WTC11 (cell line): ENCODE results near the gene SMAP1. TPM values are rescaled to one million over a fixed set of nuclear protein-coding genes. Genes with fewer than 3 reads are reported as not detected.

ENCODE experiments used
- ATAC-seq: fragments of 200-7000 bp; cut with Tn5 transposase; 2 replicates; pipeline ENCODE4 v1.10.0; 2021; ENCODE audit warnings: mild to moderate bottlenecking, moderate library complexity
- CTCF ChIA-PET: fragments of 300-600 bp; sonication (Branson Sonifier 250); formaldehyde crosslinking; loops from one replicate; lab custom pipeline; 2021; ENCODE audit warnings: antibody characterized with exemption; lab: Charles Lee
- POLR2A ChIA-PET: fragments of 350-600 bp; sonication (Branson Sonifier 250); formaldehyde crosslinking; loops from one replicate; lab custom pipeline; 2021; ENCODE audit warnings: antibody characterized with exemption; lab: Charles Lee
- DNase-seq: peaks from one replicate; pipeline ENCODE4 v3.0.0; 2021; ENCODE audit warnings: low spot score
- H3K27ac Mint-ChIP-seq: 2 replicates; pipeline ENCODE4 v1.8.0; 2021; ENCODE audit warnings: mixed read lengths
- H3K27me3 Mint-ChIP-seq: 2 replicates; pipeline ENCODE4 v1.8.0; 2021; ENCODE audit warnings: low read depth, mild to moderate bottlenecking, moderate library complexity, mixed read lengths
- H3K36me3 Mint-ChIP-seq: 2 replicates; pipeline ENCODE4 v1.8.0; 2021; ENCODE audit warnings: mixed read lengths
- H3K4me1 Mint-ChIP-seq: 2 replicates; pipeline ENCODE4 v1.8.0; 2022; ENCODE audit warnings: mixed read lengths
- H3K4me3 Mint-ChIP-seq: 2 replicates; pipeline ENCODE4 v1.8.0; 2021; ENCODE audit warnings: mild to moderate bottlenecking, moderate library complexity, mixed read lengths
- H3K9me3 Mint-ChIP-seq: 2 replicates; pipeline ENCODE4 v1.8.0; 2021; ENCODE audit warnings: mixed read lengths
- ATF1 ChIP-seq: sonication (generic); formaldehyde crosslinking; IDR thresholded peaks from 2 replicates; pipeline ENCODE4 v1.8.1; 2023; ENCODE audit warnings: mild to moderate bottlenecking, moderate library complexity, missing genetic modification reagents
- CTCF ChIP-seq: fragments of 200-600 bp; IDR thresholded peaks from 2 replicates; pipeline ENCODE4 v1.8.0; 2022; ENCODE audit warnings: antibody characterized with exemption
- E2F5 ChIP-seq: sonication (generic); formaldehyde crosslinking; IDR thresholded peaks from 2 replicates; pipeline ENCODE4 v1.8.1; 2022; ENCODE audit warnings: mild to moderate bottlenecking, moderate library complexity, missing genetic modification reagents
- ELF4 ChIP-seq: sonication (generic); formaldehyde crosslinking; IDR thresholded peaks from 2 replicates; pipeline ENCODE4 v1.8.1; 2022; ENCODE audit warnings: low read depth, mild to moderate bottlenecking, moderate library complexity, missing genetic modification reagents
- EMX1 ChIP-seq: fragments of 250-450 bp; sonication (Bioruptor Pico); IDR thresholded peaks from 2 replicates; pipeline ENCODE4 v1.8.0; 2021; ENCODE audit warnings: mild to moderate bottlenecking
- FOXJ3 ChIP-seq: sonication (generic); formaldehyde crosslinking; IDR thresholded peaks from 2 replicates; pipeline ENCODE4 v1.9.0; 2021; ENCODE audit warnings: missing genetic modification reagents, mild to moderate bottlenecking, borderline replicate concordance
- FOXP1 ChIP-seq: sonication (generic); formaldehyde crosslinking; IDR thresholded peaks from 2 replicates; pipeline ENCODE4 v1.8.0; 2022; ENCODE audit warnings: missing genetic modification reagents, mild to moderate bottlenecking, moderate library complexity, borderline replicate concordance
- KAT7 ChIP-seq: sonication (generic); formaldehyde crosslinking; IDR thresholded peaks from 2 replicates; pipeline ENCODE4 v1.8.1; 2023; ENCODE audit warnings: missing genetic modification reagents, mild to moderate bottlenecking, borderline replicate concordance
- MXD4 ChIP-seq: fragments of 250-450 bp; sonication (Bioruptor Pico); IDR thresholded peaks from 2 replicates; pipeline ENCODE4 v1.8.0; 2021; ENCODE audit warnings: mild to moderate bottlenecking, moderate library complexity, borderline replicate concordance
- NFE2L1 ChIP-seq: sonication (generic); formaldehyde crosslinking; IDR thresholded peaks from 2 replicates; pipeline ENCODE4 v1.8.1; 2023; ENCODE audit warnings: missing genetic modification reagents
- PRRX2 ChIP-seq: fragments of 250-450 bp; sonication (Bioruptor Pico); IDR thresholded peaks from 2 replicates; pipeline ENCODE4 v1.8.0; 2021; ENCODE audit warnings: mild to moderate bottlenecking
- SP1 ChIP-seq: sonication (generic); formaldehyde crosslinking; conservative IDR thresholded peaks from 2 replicates; pipeline ENCODE4 v1.8.1; 2022; ENCODE audit warnings: missing genetic modification reagents
- ZNF219 ChIP-seq: sonication (generic); formaldehyde crosslinking; IDR thresholded peaks from 2 replicates; pipeline ENCODE4 v1.8.0; 2023; ENCODE audit warnings: missing genetic modification reagents, mild to moderate bottlenecking, borderline replicate concordance
- ZNF425 ChIP-seq: fragments of 250-450 bp; sonication (Bioruptor Pico); conservative IDR thresholded peaks from 2 replicates; pipeline ENCODE4 v1.9.0; 2021; ENCODE audit warnings: mild to moderate bottlenecking
- ZNF512 ChIP-seq: sonication (generic); formaldehyde crosslinking; IDR thresholded peaks from 2 replicates; pipeline ENCODE4 v1.8.1; 2022; ENCODE audit warnings: missing genetic modification reagents, borderline replicate concordance
- ZNF671 ChIP-seq: fragments of 250-450 bp; sonication (Bioruptor Pico); IDR thresholded peaks from 2 replicates; pipeline ENCODE4 v1.8.0; 2021; ENCODE audit warnings: mild to moderate bottlenecking
- total RNA-seq: library from RNA; stranded (reverse); gene quantifications from 3 replicates; pipeline ENCODE4 v1.2.3, GENCODE V29; 2021
- TF ChIP-seq, protein P1 (sequence below): sonication (generic); formaldehyde crosslinking; IDR thresholded peaks from 2 replicates; pipeline ENCODE4 v1.8.0; 2022; ENCODE audit warnings: missing genetic modification reagents

SMAP1 gene
- total RNA-seq, 1 experiment from 2014 or later, result 29.0 TPM

DNA sequence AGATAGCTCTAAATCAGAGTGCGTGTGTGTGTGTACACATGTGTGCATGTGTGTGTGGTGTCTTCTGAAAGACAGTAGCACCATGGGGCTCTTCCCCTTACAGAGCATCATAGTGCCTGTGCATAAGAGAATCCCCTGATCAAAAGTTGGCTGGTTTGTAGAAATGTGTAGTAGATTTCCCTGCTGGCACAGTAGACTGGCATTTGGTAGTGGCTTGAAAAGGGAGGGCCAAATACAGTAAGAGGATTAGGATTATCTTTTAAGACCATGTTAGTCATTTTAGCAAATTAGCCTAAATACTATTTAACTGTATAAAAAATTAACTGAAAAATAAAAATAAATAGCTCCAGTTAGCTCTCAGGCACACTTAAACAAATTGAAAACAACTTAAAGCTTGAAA lies 176.6 kb downstream of the SMAP1 start:
- Mint-ChIP-seq H3K36me3 (peaks cover 28% of the 10 kb centered on the region), H3K4me1 (peaks cover 11% of the 10 kb centered on the region), H3K4me3 (no peak overlapping the region)

DNA sequence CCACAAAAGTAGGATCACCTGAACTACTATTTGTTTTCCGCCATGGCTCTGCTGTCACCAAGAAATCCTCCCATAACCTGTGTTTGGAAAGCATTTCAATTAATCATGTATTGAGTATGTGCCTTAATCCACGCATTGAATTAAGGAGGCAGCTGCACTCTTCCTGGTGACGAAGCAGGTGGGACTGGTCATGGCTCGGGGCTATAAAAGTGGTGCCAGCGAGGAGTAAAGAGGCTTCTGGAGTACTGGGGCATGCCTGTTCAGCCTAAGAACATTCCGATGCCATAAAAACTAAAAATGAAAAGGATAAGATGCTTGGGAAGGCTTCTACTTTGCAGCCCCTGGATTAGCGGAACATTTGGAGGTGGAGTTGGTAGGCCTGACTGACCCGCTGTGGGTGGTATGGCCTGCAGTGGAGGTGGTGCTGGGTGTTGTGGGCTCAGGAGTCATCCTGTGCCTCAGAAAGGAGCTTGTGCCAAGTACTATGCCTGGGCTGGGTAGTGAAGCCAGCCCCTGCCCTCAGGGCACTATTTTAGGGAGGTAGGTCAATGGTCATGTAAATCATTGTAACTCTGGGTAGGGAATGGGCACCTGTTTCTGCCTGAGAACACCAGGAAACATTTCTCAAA lies 178.6 kb downstream of the SMAP1 start:
- H3K27ac Mint-ChIP-seq, result no peak overlapping the region
- POLR2A ChIA-PET, result no interaction called here

More for the DNA sequence above, 176.6 kb downstream of the SMAP1 start:
- CTCF ChIA-PET, result interaction anchor here (1.2 to 2.3 kb wide), 3 partner anchors 40 to 158 kb away, joined by 3 to 11 read pairs (median 8); partner anchors contain the start of gene B3GAT2
- DNase-seq, result no peak
- Mint-ChIP-seq H3K9me3 (peaks cover 25% of the 10 kb centered on the region), H3K27ac (no peak overlapping the region), H3K27me3 (peaks cover 5% of the 10 kb centered on the region; the same call in 1 of the 2 replicates)
- no peak for ATAC-seq
- TF ChIP-seq PRRX2, result no peak
- POLR2A ChIA-PET, result no interaction called here

DNA sequence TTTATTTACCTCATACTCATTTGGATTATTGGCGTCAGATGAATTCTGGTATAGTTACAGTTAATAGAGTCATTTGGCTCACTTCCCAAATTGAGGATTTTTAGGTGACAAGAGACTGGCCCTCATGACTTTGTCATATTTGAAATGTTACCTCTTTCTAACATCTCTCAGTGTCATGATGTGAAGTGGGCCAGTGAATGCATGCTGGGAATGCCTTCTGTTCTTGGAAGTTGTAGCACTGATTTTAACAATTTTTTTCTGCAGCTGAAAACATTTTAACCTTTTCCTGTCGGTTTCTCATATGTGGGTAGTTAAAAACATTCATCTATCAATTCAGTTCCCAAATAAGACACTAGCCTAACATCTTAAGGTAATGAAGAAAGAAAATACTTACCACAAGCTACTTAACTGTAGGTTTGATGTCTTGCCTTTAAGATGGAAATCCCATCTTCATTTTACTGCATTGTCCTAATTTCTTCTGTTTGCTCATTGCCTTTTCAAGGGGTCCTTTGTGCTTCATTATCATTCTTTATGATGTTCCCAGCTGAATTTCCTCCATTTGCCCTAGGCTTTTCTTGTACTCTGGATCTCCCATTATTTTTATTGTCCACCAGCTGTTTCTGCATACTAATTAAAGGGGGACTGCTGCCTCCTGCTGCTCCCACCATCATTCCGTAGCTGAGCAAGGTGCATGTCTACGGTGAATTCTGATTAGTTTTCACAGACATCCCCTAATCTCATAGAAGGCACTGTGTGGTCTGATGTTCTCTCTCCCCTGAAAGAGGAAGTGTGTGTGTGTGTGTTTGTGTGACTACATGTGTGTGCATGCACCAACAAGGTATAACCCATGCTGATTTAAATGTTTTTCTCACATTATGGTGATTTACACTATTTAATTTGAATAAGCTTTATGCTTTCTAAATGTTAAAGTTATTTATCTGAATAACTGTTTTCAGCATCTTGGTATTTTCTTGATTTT lies 179.7 kb downstream of the SMAP1 start:
- H3K4me1 Mint-ChIP-seq, result peaks cover 11% of the 10 kb centered on the region
- ChIA-PET POLR2A (interaction anchor here (0.6 kb wide), 1 partner anchor 25 kb away, joined by 3 read pairs; no protein-coding TSS in a partner anchor), CTCF (no interaction called here)
- DNase-seq, result no peak
- H3K27me3 Mint-ChIP-seq, result peaks cover 5% of the 10 kb centered on the region; the same call in 1 of the 2 replicates
- ATAC-seq, result no peak; the same call in 1 of the 2 replicates
- H3K9me3 Mint-ChIP-seq, result peaks cover 29% of the 10 kb centered on the region
- H3K27ac Mint-ChIP-seq, result no peak overlapping the region
- H3K4me3 Mint-ChIP-seq, result no peak overlapping the region
- H3K36me3 Mint-ChIP-seq, result peaks cover 32% of the 10 kb centered on the region
- TF ChIP-seq ELF4 (no peak), E2F5 (CRISPR knock-in tag) (no peak), ZNF512 (CRISPR knock-in tag) (no peak), EMX1 (CRISPR knock-in tag) (no peak), ZNF671 (CRISPR knock-in tag) (no peak)
- TF ChIP-seq, protein P1, sequence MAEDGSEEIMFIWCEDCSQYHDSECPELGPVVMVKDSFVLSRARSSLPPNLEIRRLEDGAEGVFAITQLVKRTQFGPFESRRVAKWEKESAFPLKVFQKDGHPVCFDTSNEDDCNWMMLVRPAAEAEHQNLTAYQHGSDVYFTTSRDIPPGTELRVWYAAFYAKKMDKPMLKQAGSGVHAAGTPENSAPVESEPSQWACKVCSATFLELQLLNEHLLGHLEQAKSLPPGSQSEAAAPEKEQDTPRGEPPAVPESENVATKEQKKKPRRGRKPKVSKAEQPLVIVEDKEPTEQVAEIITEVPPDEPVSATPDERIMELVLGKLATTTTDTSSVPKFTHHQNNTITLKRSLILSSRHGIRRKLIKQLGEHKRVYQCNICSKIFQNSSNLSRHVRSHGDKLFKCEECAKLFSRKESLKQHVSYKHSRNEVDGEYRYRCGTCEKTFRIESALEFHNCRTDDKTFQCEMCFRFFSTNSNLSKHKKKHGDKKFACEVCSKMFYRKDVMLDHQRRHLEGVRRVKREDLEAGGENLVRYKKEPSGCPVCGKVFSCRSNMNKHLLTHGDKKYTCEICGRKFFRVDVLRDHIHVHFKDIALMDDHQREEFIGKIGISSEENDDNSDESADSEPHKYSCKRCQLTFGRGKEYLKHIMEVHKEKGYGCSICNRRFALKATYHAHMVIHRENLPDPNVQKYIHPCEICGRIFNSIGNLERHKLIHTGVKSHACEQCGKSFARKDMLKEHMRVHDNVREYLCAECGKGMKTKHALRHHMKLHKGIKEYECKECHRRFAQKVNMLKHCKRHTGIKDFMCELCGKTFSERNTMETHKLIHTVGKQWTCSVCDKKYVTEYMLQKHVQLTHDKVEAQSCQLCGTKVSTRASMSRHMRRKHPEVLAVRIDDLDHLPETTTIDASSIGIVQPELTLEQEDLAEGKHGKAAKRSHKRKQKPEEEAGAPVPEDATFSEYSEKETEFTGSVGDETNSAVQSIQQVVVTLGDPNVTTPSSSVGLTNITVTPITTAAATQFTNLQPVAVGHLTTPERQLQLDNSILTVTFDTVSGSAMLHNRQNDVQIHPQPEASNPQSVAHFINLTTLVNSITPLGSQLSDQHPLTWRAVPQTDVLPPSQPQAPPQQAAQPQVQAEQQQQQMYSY, result no peak

More for the DNA sequence above, 178.6 kb downstream of the SMAP1 start:
- Mint-ChIP-seq H3K4me1 (peaks cover 11% of the 10 kb centered on the region), H3K4me3 (no peak overlapping the region), H3K27me3 (peaks cover 5% of the 10 kb centered on the region; the same call in 1 of the 2 replicates), H3K9me3 (peaks cover 29% of the 10 kb centered on the region), H3K36me3 (peaks cover 32% of the 10 kb centered on the region)
- DNase-seq (no peak), ATAC-seq (0 out of 2 replicates have a peak, but pooled peaks have one; percentile 16)
- no peak for TF ChIP-seq MXD4 (CRISPR knock-in tag)
- no peak for TF ChIP-seq KAT7
- TF ChIP-seq ZNF425 (CRISPR knock-in tag), result no peak
- no peak for TF ChIP-seq FOXP1
- no peak for TF ChIP-seq FOXJ3 (CRISPR knock-in tag)
- no peak for TF ChIP-seq CTCF
- no peak for TF ChIP-seq SP1 (CRISPR knock-in tag)
- TF ChIP-seq ATF1 (CRISPR knock-in tag), result no peak
- TF ChIP-seq NFE2L1 (CRISPR knock-in tag), result no peak
- TF ChIP-seq ZNF219 (CRISPR knock-in tag), result no peak
- CTCF ChIA-PET, result interaction anchor here (1.3 kb wide), 1 partner anchor 109 kb away, joined by 5 read pairs; no protein-coding TSS in a partner anchor
